Body of pancreas (tissue), 4 donors: ENCODE measurements around the gene WDFY4.

ENCODE experiments used
- CTCF ChIP-seq, 7 experiments: fragments of 450-650 bp in 4 of 7; fragments of 200-600 bp in 3 of 7; sonication (generic) in 3 of 7; IDR thresholded peaks; one replicate each; pipeline ENCODE4 v1.5.1; 2016 to 2019; ENCODE audit warnings: antibody characterized with exemption in 7 of 7
- POLR2A ChIP-seq, 3 donors: fragments of 450-650 bp; IDR thresholded peaks; one replicate each; pipeline ENCODE4 v1.6.1; 2016; ENCODE audit warnings: antibody characterized with exemption in 3 of 3, mild to moderate bottlenecking in 2 of 3

GRCh38 chr10:48887982-48888381, 203.3 kb downstream of the WDFY4 start:
- TF ChIP-seq CTCF (IDR thresholded peaks at IDR 0.05) (no peak), POLR2A (IDR thresholded peaks at IDR 0.05) (no peak)
